Activated CD4-positive, CD25-positive, alpha-beta regulatory T cell treated with anti-CD3 and anti-CD28 coated beads, Interleukin-2, amount 50 U/mL, for 24 hours (primary cell): ENCODE results near the gene ST3GAL3.

Experiments used
- ATAC-seq, 2 donors: fragments of 150-1000 bp; cut with Tn5 transposase; one replicate each; pipeline ENCODE4 v1.10.0; 2021; ENCODE audit warnings: mild to moderate bottlenecking in 1 of 2, moderate library complexity in 1 of 2

ST3GAL3 gene

GRCh38 chr1:43946236-43947060 lies 239.1 kb downstream of the ST3GAL3 start, which contains the start of gene IPO13:
Gene IPO13 (plus strand): TSS chr1:43946950. CDS start chr1:43947601, 651 bp downstream.
- ATAC-seq, result peak; percentile 95 to 96

- no peak for ATAC-seq
Observed at GRCh38 chr1:43947061-43947873, 239.9 kb downstream of the ST3GAL3 start.

- no peak for ATAC-seq
Observed at GRCh38 chr1:43947874-43948437, 240.6 kb downstream of the ST3GAL3 start.

- no peak for ATAC-seq
Observed at GRCh38 chr1:43949678-43950077, 242.3 kb downstream of the ST3GAL3 start.

- no peak for ATAC-seq
Observed at GRCh38 chr1:43951021-43951985, 244.0 kb downstream of the ST3GAL3 start.

GRCh38 chr1:43952731-43953346 lies 245.5 kb downstream of the ST3GAL3 start:
- ATAC-seq, result no peak

- ATAC-seq, result no peak
Observed at GRCh38 chr1:43953361-43953760, 246.0 kb downstream of the ST3GAL3 start.

- no peak for ATAC-seq
Observed at GRCh38 chr1:43954036-43954435, 246.7 kb downstream of the ST3GAL3 start.

- no peak for ATAC-seq
Observed at GRCh38 chr1:43956234-43956633, 248.9 kb downstream of the ST3GAL3 start.

- ATAC-seq, result no peak
Observed at GRCh38 chr1:43957407-43958040, 250.2 kb downstream of the ST3GAL3 start.

- no peak for ATAC-seq
Observed at GRCh38 chr1:43958351-43959255, 251.3 kb downstream of the ST3GAL3 start.

- no peak for ATAC-seq
Observed at GRCh38 chr1:43960798-43961197, 253.5 kb downstream of the ST3GAL3 start.

GRCh38 chr1:43961692-43962091 lies 254.4 kb downstream of the ST3GAL3 start:
- no peak for ATAC-seq

GRCh38 chr1:43962324-43962723 lies 255.0 kb downstream of the ST3GAL3 start:
- ATAC-seq, result no peak

- ATAC-seq, result no peak
Observed at GRCh38 chr1:43963006-43963405, 255.7 kb downstream of the ST3GAL3 start.

- no peak for ATAC-seq
Observed at GRCh38 chr1:43963890-43964289, 256.6 kb downstream of the ST3GAL3 start.

GRCh38 chr1:43965316-43965715 lies 258.0 kb downstream of the ST3GAL3 start:
- ATAC-seq, result no peak

GRCh38 chr1:43968348-43968948 lies 261.1 kb downstream of the ST3GAL3 start:
- no peak for ATAC-seq

GRCh38 chr1:43969416-43969745 lies 262.0 kb downstream of the ST3GAL3 start:
- no peak for ATAC-seq
